Lower lobe of right lung (tissue), 2 donors: ENCODE results near the gene ORMDL3. TPM values are rescaled to one million over a fixed set of nuclear protein-coding genes. Genes with fewer than 3 reads are reported as not detected.
A peak's percentile ranks its signal among the peaks of the same experiment; 100 is the strongest.

Experiments
- ATAC-seq, 2 donors: fragments of 200-7000 bp; cut with Tn5 transposase; one replicate each; pipeline ENCODE4 v1.9.1; 2020 to 2022; ENCODE audit warnings: mild to moderate bottlenecking in 2 of 2, moderate library complexity in 2 of 2
- DNase-seq: peaks from one replicate; pipeline ENCODE4 v3.0.0-alpha.2; 2020
- H3K27ac ChIP-seq: fragments of 200-600 bp; one replicate; pipeline ENCODE4 v1.8.0; 2022
- H3K27me3 ChIP-seq: fragments of 200-600 bp; one replicate; pipeline ENCODE4 v1.8.0; 2022; ENCODE audit warnings: low read depth
- H3K36me3 ChIP-seq: fragments of 200-600 bp; one replicate; pipeline ENCODE4 v1.8.0; 2022; ENCODE audit warnings: mild to moderate bottlenecking
- H3K4me1 ChIP-seq: fragments of 200-600 bp; one replicate; pipeline ENCODE4 v1.8.0; 2022
- H3K4me3 ChIP-seq: fragments of 200-600 bp; one replicate; pipeline ENCODE4 v1.8.0; 2022; ENCODE audit warnings: mild to moderate bottlenecking
- H3K9me3 ChIP-seq: fragments of 200-600 bp; one replicate; pipeline ENCODE4 v1.8.0; 2022
- CTCF ChIP-seq: fragments of 200-600 bp; IDR thresholded peaks from one replicate; pipeline ENCODE4 v1.8.0; 2022; ENCODE audit warnings: antibody characterized with exemption, mild to moderate bottlenecking
- intact Hi-C: fragments of 100-400 bp; cut with DNase I; formaldehyde crosslinking; loops from one replicate; pipeline ENCODE4 v1.11.0; 2022
- total RNA-seq: library from RNA; stranded (reverse); fragmentation: NEBNext Ultra II Directional; extraction: Animal tissue kit (Norgen Biotek cat#: 25700); gene quantifications from one replicate; pipeline ENCODE4 v1.2.1, GENCODE V29; 2021
- donor health status: DM: no; HTN: yes; CAD: no; lungs with severe emphysema.

ORMDL3 gene
- total RNA-seq, 1 donor from 2014 or later, result 61.3 TPM

- Histone ChIP-seq H3K4me1 (peaks cover 7% of the 10 kb centered on the region), H3K36me3 (no peaks in the 10 kb centered on the region), H3K27me3 (no peaks in the 10 kb centered on the region), H3K4me3 (no peak overlapping the region), H3K27ac (no peak overlapping the region), H3K9me3 (no peaks in the 10 kb centered on the region)
- DNase-seq (no peak), ATAC-seq (no peak)
- intact Hi-C loops, result no loop called here
- no peak for TF ChIP-seq CTCF
Measured at GRCh38 chr17:39934324-39934723, 6.9 kb upstream of the ORMDL3 start.

GRCh38 chr17:39933912-39934311 is 6.5 kb upstream of the ORMDL3 start:
- no peak for TF ChIP-seq CTCF
- intact Hi-C loops, result no loop called here
- ATAC-seq (no peak), DNase-seq (no peak)
- Histone ChIP-seq H3K4me1 (peaks cover 12% of the 10 kb centered on the region), H3K27ac (no peak overlapping the region), H3K4me3 (no peak overlapping the region), H3K9me3 (no peaks in the 10 kb centered on the region), H3K27me3 (no peaks in the 10 kb centered on the region), H3K36me3 (no peaks in the 10 kb centered on the region)

- intact Hi-C loops, result no loop called here
- no peaks in the 10 kb centered on the region for H3K27me3 ChIP-seq
- peak overlapping the region; percentile 96 for H3K27ac ChIP-seq
Measured at GRCh38 chr17:39929646-39930407, 2.4 kb upstream of the ORMDL3 start.

GRCh38 chr17:39928858-39929645 is 1.7 kb upstream of the ORMDL3 start:
- Histone ChIP-seq H3K9me3 (no peaks in the 10 kb centered on the region), H3K4me3 (peak overlapping the region; percentile 87), H3K27me3 (no peaks in the 10 kb centered on the region), H3K27ac (peak overlapping the region; percentile 96), H3K4me1 (peaks cover 51% of the 10 kb centered on the region), H3K36me3 (peaks cover 1% of the 10 kb centered on the region)
- intact Hi-C loops, result no loop called here
- no peak for TF ChIP-seq CTCF
- DNase-seq (no peak), ATAC-seq (peak in 1 of 2 donors; percentile 34)

More at GRCh38 chr17:39929646-39930407, 2.4 kb upstream of the ORMDL3 start:
- no peaks in the 10 kb centered on the region for H3K9me3 ChIP-seq
- no peak for TF ChIP-seq CTCF
- H3K4me3 ChIP-seq, result no peak overlapping the region
- DNase-seq (no peak), ATAC-seq (no peak)
- H3K4me1 ChIP-seq, result peaks cover 43% of the 10 kb centered on the region
- H3K36me3 ChIP-seq, result no peaks in the 10 kb centered on the region

- intact Hi-C loops, result no loop called here
- H3K27me3 ChIP-seq, result no peaks in the 10 kb centered on the region
- H3K4me1 ChIP-seq, result peaks cover 54% of the 10 kb centered on the region
Measured at GRCh38 chr17:39927929-39928857, 792 bp upstream of the ORMDL3 start.

More at GRCh38 chr17:39927929-39928857, 792 bp upstream of the ORMDL3 start:
- Histone ChIP-seq H3K36me3 (peaks cover 10% of the 10 kb centered on the region), H3K4me3 (peak overlapping the region; percentile 87), H3K27ac (peak overlapping the region; percentile 96), H3K9me3 (no peaks in the 10 kb centered on the region)
- ATAC-seq, result peak; percentile 67 to 75
- TF ChIP-seq CTCF, result no peak
- peak; percentile 71 for DNase-seq
